IPS DF 6.9 (cell line): Measurements from ENCODE around the gene CDC42.
"Not testable (repeated sequence)": the region's sequence is repeated elsewhere in the genome, so short reads cannot be mapped to it uniquely, and the experiment has no call there.

Experiments used
- DNase-seq: peaks from one replicate; pipeline ENCODE4 v3.0.0-alpha.2; 2013; ENCODE audit warnings: low read depth, low spot score
- H3K27ac ChIP-seq: one replicate; pipeline ENCODE4 v1.5.1; 2013; ENCODE audit warnings: low read length, control low read depth
- H3K27me3 ChIP-seq: 2 replicates; pipeline ENCODE4 v1.6.1; 2013; ENCODE audit warnings: mild to moderate bottlenecking, low read length; ENCODE audit not compliant: control insufficient read depth, insufficient read depth
- H3K36me3 ChIP-seq: 2 replicates; pipeline ENCODE4 v1.6.1; 2013; ENCODE audit warnings: low read length; ENCODE audit not compliant: control insufficient read depth, insufficient read depth
- H3K4me1 ChIP-seq: 2 replicates; pipeline ENCODE4 v1.6.1; 2013; ENCODE audit warnings: low read length; ENCODE audit not compliant: control insufficient read depth, insufficient read depth
- H3K4me3 ChIP-seq: 2 replicates; pipeline ENCODE4 v1.5.1; 2013; ENCODE audit warnings: mild to moderate bottlenecking, low read length
- H3K9me3 ChIP-seq: 2 replicates; pipeline ENCODE4 v1.6.1; 2013; ENCODE audit warnings: low read length, inconsistent platforms; ENCODE audit not compliant: control insufficient read depth, insufficient read depth
- whole genome bisulfite sequencing: extraction: QIAGEN DNeasy Blood & Tissue Kit; methylation state at CpG from one replicate; pipeline ENCODE4 v1.1.7; 2013; ENCODE audit warnings: mixed read lengths, missing lambda C conversion rate; ENCODE audit not compliant: insufficient read length, insufficient coverage; 5-methylcytosine and 5-hydroxymethylcytosine counted together

Gene CDC42

DNA sequence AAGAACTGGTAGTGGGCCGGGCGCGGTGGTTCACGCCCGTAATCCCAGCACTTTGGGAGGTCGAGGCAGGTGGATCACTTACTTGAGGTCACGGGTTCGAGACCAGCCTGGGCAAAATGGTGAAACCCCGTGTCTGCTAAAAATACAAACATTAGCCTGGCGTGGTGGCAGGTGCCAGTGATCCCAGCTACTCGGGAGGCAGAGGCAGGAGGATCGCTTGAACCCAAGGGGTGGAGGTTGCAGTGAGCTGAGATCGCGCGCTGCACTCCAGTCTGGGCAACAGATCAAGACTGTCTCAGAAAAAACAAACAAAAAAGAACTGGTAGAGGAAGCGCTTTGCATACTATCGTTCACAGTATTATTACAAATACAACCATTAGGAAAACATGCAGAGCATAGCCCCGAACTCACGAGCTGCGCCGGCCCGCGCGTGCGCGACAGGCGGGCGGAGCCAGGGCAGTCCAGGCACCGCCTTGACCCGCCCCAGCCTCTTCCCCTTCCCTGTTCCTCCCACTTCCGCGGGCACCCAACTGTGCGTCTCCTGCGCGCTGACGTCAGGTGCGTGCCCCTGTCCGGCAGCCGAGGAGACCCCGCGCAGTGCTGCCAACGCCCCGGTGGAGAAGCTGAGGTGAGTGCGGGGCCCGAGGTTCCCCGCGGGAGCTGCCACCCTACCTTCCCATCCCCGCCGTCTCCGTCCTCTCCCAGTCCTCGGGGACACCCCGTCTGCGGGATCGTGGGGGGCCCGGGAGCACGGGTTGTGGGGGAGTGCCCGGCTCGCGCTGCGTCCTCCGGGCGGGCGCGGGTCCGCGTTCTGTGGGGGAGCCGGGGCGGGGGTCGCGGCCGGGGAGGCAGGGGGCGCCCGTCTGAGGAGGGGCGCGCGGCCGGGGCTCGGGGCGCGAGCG lies at the start of gene CDC42:
Gene CDC42, plus strand, starts transcription at position 595 of the 902 bp plus-strand sequence. CDS start 25,770 bp downstream, outside the sequence.
- DNase-seq: peak; percentile 84
- H3K36me3 ChIP-seq: no peaks in the 10 kb centered on the region
- WGBS: no CpG with 5 or more reads among the region's 81 CpGs
- H3K4me1 ChIP-seq: no peaks in the 10 kb centered on the region
- H3K27me3 ChIP-seq: no peaks in the 10 kb centered on the region
- H3K27ac ChIP-seq: no peak within 1 kb of the TSS
- no peaks in the 10 kb centered on the region for H3K9me3 ChIP-seq
- peak within 1 kb of the TSS; percentile 85 for H3K4me3 ChIP-seq

DNA sequence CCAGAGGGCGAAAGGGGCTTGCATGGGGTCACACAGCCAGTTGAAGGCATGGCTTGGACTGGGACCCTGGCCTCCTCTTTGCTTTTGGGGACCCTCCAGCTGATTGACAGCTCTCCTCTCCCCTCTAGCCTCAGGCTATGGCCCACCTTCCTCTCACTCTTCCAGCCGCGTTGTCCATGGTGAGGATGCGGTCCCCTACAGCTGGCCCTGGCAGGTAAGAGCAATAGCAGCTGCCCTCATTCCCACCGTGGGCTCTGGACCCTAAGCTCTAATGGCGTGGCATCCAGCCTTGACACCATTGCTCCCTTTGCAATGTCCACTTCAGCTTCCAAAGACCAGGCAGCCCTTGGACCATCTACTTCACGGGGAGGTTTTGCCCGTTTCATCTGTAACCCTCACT lies 49.6 kb upstream of the CDC42 start:
- no CpG with 5 or more reads among the region's 8 CpGs for WGBS

DNA sequence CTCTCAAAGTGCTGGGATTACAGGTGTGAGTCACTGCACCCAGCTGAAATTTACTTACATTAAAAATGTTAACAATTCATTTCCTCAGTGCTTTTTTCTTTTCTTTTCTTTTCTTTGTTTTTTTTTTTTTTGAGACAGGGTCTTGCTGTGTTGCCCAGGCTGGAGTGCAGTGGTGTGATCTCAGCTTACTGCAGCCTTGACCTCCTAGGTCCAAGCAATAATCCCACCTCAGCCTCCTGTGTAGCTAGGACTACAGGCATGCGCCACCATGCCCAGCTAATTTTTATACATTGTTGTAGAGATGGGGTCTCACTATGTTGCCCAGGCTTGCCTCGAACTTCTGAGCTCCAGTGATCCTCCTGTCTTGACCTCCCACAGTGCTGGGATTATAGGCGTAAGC lies 48.5 kb upstream of the CDC42 start:
- not testable (repeated sequence) for H3K27me3 ChIP-seq, H3K9me3 ChIP-seq, H3K27ac ChIP-seq, H3K4me3 ChIP-seq, H3K36me3 ChIP-seq, DNase-seq, H3K4me1 ChIP-seq
- WGBS: no CpG with 5 or more reads among the region's 3 CpGs

More for the DNA sequence above, 49.6 kb upstream of the CDC42 start:
- H3K4me1 ChIP-seq, DNase-seq, H3K9me3 ChIP-seq, H3K36me3 ChIP-seq, H3K27ac ChIP-seq, H3K27me3 ChIP-seq, H3K4me3 ChIP-seq: not testable (repeated sequence)

DNA sequence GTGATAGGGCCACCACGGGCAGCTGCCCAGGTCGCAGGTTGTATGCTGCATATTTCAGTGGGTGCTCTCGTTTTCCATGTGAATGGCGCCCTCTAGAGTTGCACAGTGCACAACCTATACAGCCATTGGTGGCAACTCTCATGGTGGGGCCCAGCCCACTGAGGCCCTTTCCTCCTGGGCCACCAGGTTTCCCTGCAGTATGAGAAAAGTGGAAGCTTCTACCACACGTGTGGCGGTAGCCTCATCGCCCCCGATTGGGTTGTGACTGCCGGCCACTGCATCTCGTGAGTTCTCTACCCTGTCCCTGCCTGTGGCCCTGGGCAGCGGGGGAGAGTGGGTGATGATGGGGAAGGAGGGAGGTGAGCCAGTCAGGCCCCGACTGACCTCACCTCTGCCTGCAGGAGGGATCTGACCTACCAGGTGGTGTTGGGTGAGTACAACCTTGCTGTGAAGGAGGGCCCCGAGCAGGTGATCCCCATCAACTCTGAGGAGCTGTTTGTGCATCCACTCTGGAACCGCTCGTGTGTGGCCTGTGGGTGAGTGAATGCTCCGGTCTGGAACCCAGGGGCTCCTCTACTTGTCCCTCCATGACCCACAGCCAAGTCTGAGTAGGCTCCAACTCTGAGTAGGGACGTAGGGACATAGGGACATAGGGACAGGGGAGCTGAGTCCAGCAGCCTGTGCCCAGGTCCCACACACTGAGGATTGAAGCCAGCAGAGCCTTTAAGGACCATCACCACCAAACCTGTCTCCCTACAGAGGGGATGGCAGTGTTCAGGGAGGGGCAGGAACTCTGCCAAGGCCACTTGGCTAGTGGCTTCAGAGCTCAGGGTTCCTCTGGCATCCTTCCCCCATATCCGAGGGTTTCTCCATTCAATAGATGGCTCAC lies 47.0 kb upstream of the CDC42 start:
- not testable (repeated sequence) for H3K4me3 ChIP-seq, H3K4me1 ChIP-seq, H3K27ac ChIP-seq, H3K36me3 ChIP-seq, DNase-seq, H3K9me3 ChIP-seq, H3K27me3 ChIP-seq
- no CpG with 5 or more reads among the region's 18 CpGs for WGBS

DNA sequence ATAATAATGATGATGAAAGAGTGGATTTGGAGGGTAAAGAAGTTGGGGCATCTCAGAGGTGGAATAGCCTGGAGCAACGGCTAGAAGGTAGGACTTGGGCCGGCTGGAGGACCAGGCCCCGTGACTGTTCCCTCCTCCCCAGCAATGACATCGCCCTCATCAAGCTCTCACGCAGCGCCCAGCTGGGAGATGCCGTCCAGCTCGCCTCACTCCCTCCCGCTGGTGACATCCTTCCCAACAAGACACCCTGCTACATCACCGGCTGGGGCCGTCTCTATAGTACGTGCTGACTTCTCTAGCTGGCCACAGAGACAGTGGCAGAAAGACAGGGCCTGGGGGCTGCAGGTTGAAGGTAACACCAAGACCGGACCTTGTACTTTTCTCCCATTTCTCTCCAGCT lies 45.8 kb upstream of the CDC42 start:
- H3K9me3 ChIP-seq, H3K36me3 ChIP-seq, H3K27ac ChIP-seq, DNase-seq, H3K27me3 ChIP-seq, H3K4me3 ChIP-seq, H3K4me1 ChIP-seq: not testable (repeated sequence)
- no CpG with 5 or more reads among the region's 13 CpGs for WGBS

DNA sequence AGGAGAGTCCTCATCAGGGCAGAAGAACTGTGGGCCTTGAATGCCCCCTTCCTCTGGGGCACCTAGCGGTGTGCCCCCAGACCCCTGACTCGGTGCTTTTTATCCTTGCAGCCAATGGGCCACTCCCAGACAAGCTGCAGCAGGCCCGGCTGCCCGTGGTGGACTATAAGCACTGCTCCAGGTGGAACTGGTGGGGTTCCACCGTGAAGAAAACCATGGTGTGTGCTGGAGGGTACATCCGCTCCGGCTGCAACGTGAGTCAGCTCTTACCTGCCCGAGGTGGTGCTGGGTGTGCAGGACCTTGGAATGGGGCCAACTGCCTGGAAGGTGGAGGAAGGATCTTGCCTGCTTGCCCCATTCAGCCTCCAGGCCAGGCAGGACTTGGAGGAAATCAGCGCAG lies 45.2 kb upstream of the CDC42 start:
- WGBS: no CpG with 5 or more reads among the region's 10 CpGs
- not testable (repeated sequence) for H3K4me1 ChIP-seq, DNase-seq, H3K36me3 ChIP-seq, H3K9me3 ChIP-seq, H3K4me3 ChIP-seq, H3K27ac ChIP-seq, H3K27me3 ChIP-seq

DNA sequence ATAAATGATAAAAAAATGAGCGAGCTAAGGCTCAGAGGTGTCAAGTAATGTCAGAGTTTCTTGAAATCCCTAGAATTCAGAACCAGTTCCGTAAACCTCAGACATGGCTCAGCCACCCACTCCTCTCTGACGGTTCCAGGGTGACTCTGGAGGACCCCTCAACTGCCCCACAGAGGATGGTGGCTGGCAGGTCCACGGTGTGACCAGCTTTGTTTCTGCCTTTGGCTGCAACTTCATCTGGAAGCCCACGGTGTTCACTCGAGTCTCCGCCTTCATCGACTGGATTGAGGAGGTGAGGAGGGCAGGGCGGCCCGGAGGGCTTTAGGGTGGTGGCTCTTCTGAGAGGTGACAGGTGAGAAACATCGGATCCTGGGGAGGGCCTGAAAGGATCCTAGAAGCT lies 42.9 kb upstream of the CDC42 start:
- not testable (repeated sequence) for H3K27me3 ChIP-seq, H3K27ac ChIP-seq, H3K36me3 ChIP-seq, H3K9me3 ChIP-seq, DNase-seq, H3K4me3 ChIP-seq, H3K4me1 ChIP-seq
- WGBS: no CpG with 5 or more reads among the region's 11 CpGs

DNA sequence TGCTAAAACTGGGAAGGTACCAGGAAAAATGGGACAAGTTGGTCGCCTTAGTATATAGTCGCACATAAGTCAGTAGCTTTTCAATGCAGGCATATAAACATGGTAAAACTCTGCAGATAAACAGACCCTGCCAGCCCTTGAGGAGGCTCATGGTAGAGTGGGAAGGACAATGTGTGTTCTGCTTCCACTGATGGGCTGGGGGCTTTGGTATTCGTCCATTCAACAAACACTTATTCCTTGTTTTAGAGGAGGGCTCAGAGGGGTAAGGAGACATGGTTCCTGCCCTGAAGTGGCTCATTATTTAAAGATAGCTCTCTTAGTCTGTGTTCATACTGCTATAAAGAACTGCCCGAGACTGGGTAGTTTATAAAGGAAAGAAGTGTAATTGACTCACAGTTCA lies 39.8 kb upstream of the CDC42 start:
- no CpG with 5 or more reads among the region's 4 CpGs for WGBS
- H3K27ac ChIP-seq, H3K4me1 ChIP-seq, H3K9me3 ChIP-seq, H3K27me3 ChIP-seq, H3K4me3 ChIP-seq, DNase-seq, H3K36me3 ChIP-seq: not testable (repeated sequence)

DNA sequence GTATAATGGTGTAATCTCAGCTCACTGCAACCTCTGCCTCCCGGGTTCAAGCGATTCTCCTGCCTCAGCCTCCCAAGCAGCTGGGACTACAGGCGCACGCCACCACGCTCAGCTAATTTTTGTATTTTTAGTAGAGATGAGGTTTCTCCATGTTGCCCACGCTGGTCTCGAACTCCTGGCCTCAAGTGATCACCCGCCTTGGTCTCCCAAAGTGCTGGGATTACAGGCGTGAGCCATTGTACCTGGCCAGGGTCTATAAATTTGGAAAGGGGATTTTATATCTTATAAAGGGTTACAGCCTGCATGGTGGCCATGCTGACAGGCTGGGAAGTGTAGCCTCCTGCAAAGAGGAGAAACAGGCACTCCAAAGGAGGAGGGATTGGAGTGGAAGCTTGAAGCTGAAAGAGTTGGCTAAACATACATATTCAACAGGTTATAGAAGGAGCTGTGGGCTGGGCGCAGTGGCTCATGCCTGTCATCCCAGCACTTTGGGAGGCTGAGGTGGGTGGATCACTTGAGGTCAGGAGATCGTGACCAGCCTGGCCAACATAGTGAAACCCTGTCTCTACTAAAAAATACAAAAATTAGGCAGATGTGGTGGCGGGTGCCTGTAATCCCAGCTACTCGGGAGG lies 37.8 kb upstream of the CDC42 start:
- H3K4me3 ChIP-seq, H3K27me3 ChIP-seq, H3K36me3 ChIP-seq, DNase-seq, H3K27ac ChIP-seq, H3K9me3 ChIP-seq, H3K4me1 ChIP-seq: not testable (repeated sequence)
- no CpG with 5 or more reads among the region's 13 CpGs for WGBS
